Measurements from ENCODE around the gene IP6K3. TPM values are rescaled to one million over a fixed set of nuclear protein-coding genes. Genes with fewer than 3 reads are reported as not detected.

IP6K3 gene
- total RNA-seq, 1 experiment from 2014 or later = not detected

- in situ Hi-C loops (cut with HindIII; ENCODE audit: low pct_unique_long_range_greater_than_20kb, low sequenced_read_pairs) (no loop called here), intact Hi-C loops (cut with micrococcal nuclease; ENCODE audit: unreplicated experiment) (no loop called here)
- Histone ChIP-seq H3K36me3 (ENCODE audit: control insufficient read depth, insufficient read depth, low read length) (peaks cover 5% of the 10 kb centered on the region), H3K4me1 (ENCODE audit: control insufficient read depth, insufficient read depth, low read length) (peaks cover 41% of the 10 kb centered on the region), H3K27me3 (ENCODE audit: control insufficient read depth, insufficient read depth, low read length) (no peaks in the 10 kb centered on the region), H3K4me3 (ENCODE audit: low read depth in 2 of 2, low read length in 2 of 2) (no peak overlapping the region), H3K9me3 (ENCODE audit: control insufficient read depth, insufficient read depth, low read depth, low read length) (no peaks in the 10 kb centered on the region), H3K27ac (ENCODE audit: low read length) (no peak overlapping the region)
- ATAC-seq (no peak), DNase-seq (ENCODE audit: low read depth, low spot score) (no peak)
- TF ChIP-seq CTCF (IDR thresholded peaks at IDR 0.05) (no peak), REST (IDR thresholded peaks at IDR 0.05; ENCODE audit: insufficient read depth in 1 of 2, low read depth in 2 of 2, low read length in 1 of 2) (no peak), SIN3A (IDR thresholded peaks at IDR 0.05; ENCODE audit: borderline replicate concordance, insufficient read depth, low read depth, low read length) (no peak), TCF7L2 (IDR thresholded peaks at IDR 0.05; ENCODE audit: low read depth, low read length) (no peak), POLR2AphosphoS5 (IDR thresholded peaks at IDR 0.05; ENCODE audit: low read depth, low read length) (no peak)
- ChIA-PET POLR2A (interaction anchor here (0.6 kb wide), 1 partner anchor 891 kb away, joined by 8 read pairs; no protein-coding TSS in a partner anchor), CTCF (no interaction called here)
- BruUV-seq (replicated peaks) = no TSS peak
Measured at GRCh38 chr6:33790910-33791309, 44.2 kb upstream of the IP6K3 start.

GRCh38 chr6:33790379-33790778 lies 43.7 kb upstream of the IP6K3 start:
- intact Hi-C loops (cut with micrococcal nuclease; ENCODE audit: unreplicated experiment) = no loop called here
- no peaks in the 10 kb centered on the region for H3K9me3 ChIP-seq (ENCODE audit: control insufficient read depth, insufficient read depth, low read depth, low read length)
- ATAC-seq (no peak), DNase-seq (ENCODE audit: low read depth, low spot score) (no peak)
- H3K36me3 ChIP-seq (ENCODE audit: control insufficient read depth, insufficient read depth, low read length) = peaks cover 9% of the 10 kb centered on the region
- BruUV-seq (replicated peaks) = no TSS peak
- H3K27ac ChIP-seq (ENCODE audit: low read length) = no peak overlapping the region
- no peak overlapping the region for H3K4me3 ChIP-seq (ENCODE audit: low read depth in 2 of 2, low read length in 2 of 2)
- H3K4me1 ChIP-seq (ENCODE audit: control insufficient read depth, insufficient read depth, low read length) = peaks cover 46% of the 10 kb centered on the region
- in situ Hi-C loops (cut with HindIII; ENCODE audit: low pct_unique_long_range_greater_than_20kb, low sequenced_read_pairs) = no loop called here
- no peaks in the 10 kb centered on the region for H3K27me3 ChIP-seq (ENCODE audit: control insufficient read depth, insufficient read depth, low read length)
- CTCF ChIA-PET = no interaction called here
- TF ChIP-seq SIN3A (IDR thresholded peaks at IDR 0.05; ENCODE audit: borderline replicate concordance, insufficient read depth, low read depth, low read length) (no peak), REST (IDR thresholded peaks at IDR 0.05; ENCODE audit: insufficient read depth in 1 of 2, low read depth in 2 of 2, low read length in 1 of 2) (no peak), TCF7L2 (IDR thresholded peaks at IDR 0.05; ENCODE audit: low read depth, low read length) (no peak), POLR2AphosphoS5 (IDR thresholded peaks at IDR 0.05; ENCODE audit: low read depth, low read length) (no peak), CTCF (IDR thresholded peaks at IDR 0.05) (no peak)
- POLR2A ChIA-PET = no interaction called here

All from Panc1 (cell line).